Trophoblast cell (in vitro differentiated cells and primary cell): ENCODE data around the gene RTL1.

Source experiments
- DNase-seq, 2 donors: peaks; one replicate each; pipeline ENCODE4 v3.0.0-alpha.2; 2016
- H2AFZ ChIP-seq: 2 replicates; pipeline ENCODE4 v1.6.1; 2013; ENCODE audit warnings: low read length, moderate library complexity, mild to moderate bottlenecking; ENCODE audit not compliant: insufficient read depth, poor library complexity
- H2AK5ac ChIP-seq: 2 replicates; pipeline ENCODE4 v1.6.1; 2013; ENCODE audit warnings: mild to moderate bottlenecking, low read length
- H2BK120ac ChIP-seq: 2 replicates; pipeline ENCODE4 v1.6.1; 2013; ENCODE audit warnings: low read length, mild to moderate bottlenecking, moderate library complexity; ENCODE audit not compliant: insufficient read depth, poor library complexity
- H2BK12ac ChIP-seq: 2 replicates; pipeline ENCODE4 v1.6.1; 2013; ENCODE audit warnings: mild to moderate bottlenecking, low read length, moderate library complexity
- H2BK5ac ChIP-seq: 2 replicates; pipeline ENCODE4 v1.6.1; 2013; ENCODE audit warnings: low read length, low read depth, moderate library complexity, mild to moderate bottlenecking; ENCODE audit not compliant: poor library complexity
- H3K14ac ChIP-seq: 2 replicates; pipeline ENCODE4 v1.6.1; 2013; ENCODE audit warnings: mild to moderate bottlenecking, low read length
- H3K18ac ChIP-seq: 2 replicates; pipeline ENCODE4 v1.6.1; 2013; ENCODE audit warnings: mild to moderate bottlenecking, low read length
- H3K23ac ChIP-seq: 2 replicates; pipeline ENCODE4 v1.6.1; 2013; ENCODE audit warnings: low read length
- H3K27ac ChIP-seq: 2 replicates; pipeline ENCODE4 v1.5.1; 2013; ENCODE audit warnings: low read depth, mild to moderate bottlenecking, inconsistent platforms, low read length, moderate library complexity
- H3K27me3 ChIP-seq: 2 replicates; pipeline ENCODE4 v1.6.1; 2013; ENCODE audit warnings: inconsistent platforms, mild to moderate bottlenecking, low read length, moderate library complexity; ENCODE audit not compliant: insufficient read depth
- H3K36me3 ChIP-seq, 2 experiments: 1 replicate in 1 of 2; 2 replicates in 1 of 2; pipeline ENCODE4 v1.6.1; 2013; ENCODE audit warnings: low read length in 2 of 2, mild to moderate bottlenecking in 2 of 2, moderate library complexity in 1 of 2; ENCODE audit not compliant: insufficient read depth in 2 of 2, control insufficient read depth in 1 of 2
- H3K4ac ChIP-seq: 2 replicates; pipeline ENCODE4 v1.6.1; 2013; ENCODE audit warnings: low read depth, mild to moderate bottlenecking, low read length, moderate library complexity
- H3K4me1 ChIP-seq, 2 experiments: 1 replicate in 1 of 2; 2 replicates in 1 of 2; pipeline ENCODE4 v1.6.1; 2013; ENCODE audit warnings: low read length in 2 of 2, mild to moderate bottlenecking in 2 of 2, moderate library complexity in 1 of 2; ENCODE audit not compliant: insufficient read depth in 2 of 2, control insufficient read depth in 1 of 2
- H3K4me2 ChIP-seq: 2 replicates; pipeline ENCODE4 v1.6.1; 2013; ENCODE audit warnings: inconsistent platforms, mild to moderate bottlenecking, low read length, moderate library complexity
- H3K4me3 ChIP-seq: 2 replicates; pipeline ENCODE4 v1.5.1; 2013; ENCODE audit warnings: mild to moderate bottlenecking, low read depth, low read length, inconsistent platforms
- H3K79me1 ChIP-seq: one replicate; pipeline ENCODE4 v1.6.1; 2013; ENCODE audit warnings: low read length
- H3K79me2 ChIP-seq: 2 replicates; pipeline ENCODE4 v1.6.1; 2013; ENCODE audit warnings: low read length, mild to moderate bottlenecking; ENCODE audit not compliant: control insufficient read depth, insufficient read depth, poor library complexity
- H3K9ac ChIP-seq: 2 replicates; pipeline ENCODE4 v1.6.1; 2013; ENCODE audit warnings: mild to moderate bottlenecking, low read length
- H3K9me3 ChIP-seq: 2 replicates; pipeline ENCODE4 v1.6.1; 2013; ENCODE audit warnings: low read depth, mild to moderate bottlenecking, control low read depth, inconsistent platforms, low read length; ENCODE audit not compliant: insufficient read depth
- H4K12ac ChIP-seq: 2 replicates; pipeline ENCODE4 v1.6.1; 2013; ENCODE audit warnings: low read depth, mild to moderate bottlenecking, low read length, moderate library complexity
- H4K8ac ChIP-seq: 2 replicates; pipeline ENCODE4 v1.6.1; 2013; ENCODE audit warnings: low read depth, mild to moderate bottlenecking, low read length, moderate library complexity
- H4K91ac ChIP-seq: one replicate; pipeline ENCODE4 v1.6.1; 2013; ENCODE audit warnings: low read depth, mild to moderate bottlenecking, low read length, moderate library complexity
- WGBS: extraction: QIAGEN DNeasy Blood & Tissue Kit; methylation state at CpG from one replicate; pipeline ENCODE4 v1.1.7; 2013; ENCODE audit warnings: missing lambda C conversion rate; ENCODE audit not compliant: insufficient read length, insufficient coverage; ENCODE audit errors: extremely low coverage; 5-methylcytosine and 5-hydroxymethylcytosine counted together

The RTL1 gene

GRCh38 chr14:100835548-100836310 lies 67.8 kb downstream of the RTL1 start:
- Histone ChIP-seq H3K9me3 (no peaks in the 10 kb centered on the region), H3K36me3 (no peaks in the 10 kb centered on the region), H4K12ac (no peak overlapping the region), H3K4ac (no peak overlapping the region), H4K91ac (no peak overlapping the region), H3K9ac (no peak overlapping the region), H4K8ac (no peak overlapping the region), H3K27me3 (no peaks in the 10 kb centered on the region), H2AK5ac (no peak overlapping the region), H3K4me1 (no peaks in the 10 kb centered on the region), H3K14ac (no peak overlapping the region), H3K79me2 (no peaks in the 10 kb centered on the region), H3K4me2 (no peak overlapping the region), H2BK12ac (no peak overlapping the region), H2AFZ (no peak overlapping the region), H3K27ac (no peak overlapping the region), H2BK120ac (no peak overlapping the region), H3K4me3 (no peak overlapping the region), H3K23ac (no peak overlapping the region), H3K18ac (no peak overlapping the region), H2BK5ac (no peak overlapping the region), H3K79me1 (no peaks in the 10 kb centered on the region)
- DNase-seq, result no peak
- WGBS, result no CpG with 5 or more reads among the region's 24 CpGs

- H3K4ac ChIP-seq, result no peak overlapping the region
- no peaks in the 10 kb centered on the region for H3K4me1 ChIP-seq
- no peak overlapping the region for H3K27ac ChIP-seq
- H3K4me2 ChIP-seq, result no peak overlapping the region
- H3K79me2 ChIP-seq, result no peaks in the 10 kb centered on the region
- H2AFZ ChIP-seq, result no peak overlapping the region
- H4K91ac ChIP-seq, result no peak overlapping the region
- no peaks in the 10 kb centered on the region for H3K27me3 ChIP-seq
- no peak overlapping the region for H3K14ac ChIP-seq
- no peak for DNase-seq
- H3K9ac ChIP-seq, result no peak overlapping the region
- H3K18ac ChIP-seq, result no peak overlapping the region
- H2AK5ac ChIP-seq, result no peak overlapping the region
- no peaks in the 10 kb centered on the region for H3K79me1 ChIP-seq
- H4K8ac ChIP-seq, result no peak overlapping the region
- no peak overlapping the region for H2BK120ac ChIP-seq
- no peaks in the 10 kb centered on the region for H3K9me3 ChIP-seq
- H4K12ac ChIP-seq, result no peak overlapping the region
- no peaks in the 10 kb centered on the region for H3K36me3 ChIP-seq
- H3K23ac ChIP-seq, result no peak overlapping the region
- H3K4me3 ChIP-seq, result no peak overlapping the region
- WGBS, result no CpG with 5 or more reads among the region's 29 CpGs
- H2BK12ac ChIP-seq, result no peak overlapping the region
- H2BK5ac ChIP-seq, result no peak overlapping the region
Observed at GRCh38 chr14:100834794-100835547, 68.6 kb downstream of the RTL1 start.

GRCh38 chr14:100834082-100834793 lies 69.3 kb downstream of the RTL1 start:
- H3K4me2 ChIP-seq, result no peak overlapping the region
- H3K9me3 ChIP-seq, result no peaks in the 10 kb centered on the region
- no peak overlapping the region for H2BK120ac ChIP-seq
- H3K36me3 ChIP-seq, result no peaks in the 10 kb centered on the region
- H3K4me3 ChIP-seq, result no peak overlapping the region
- H4K8ac ChIP-seq, result no peak overlapping the region
- no peak overlapping the region for H4K12ac ChIP-seq
- DNase-seq, result no peak
- no peak overlapping the region for H3K4ac ChIP-seq
- H4K91ac ChIP-seq, result no peak overlapping the region
- H3K27ac ChIP-seq, result no peak overlapping the region
- H3K9ac ChIP-seq, result no peak overlapping the region
- no peak overlapping the region for H3K18ac ChIP-seq
- H3K27me3 ChIP-seq, result no peaks in the 10 kb centered on the region
- no peaks in the 10 kb centered on the region for H3K79me2 ChIP-seq
- H2AK5ac ChIP-seq, result no peak overlapping the region
- no peak overlapping the region for H2AFZ ChIP-seq
- no peak overlapping the region for H2BK12ac ChIP-seq
- H3K79me1 ChIP-seq, result no peaks in the 10 kb centered on the region
- no peak overlapping the region for H3K14ac ChIP-seq
- no peak overlapping the region for H2BK5ac ChIP-seq
- no peak overlapping the region for H3K23ac ChIP-seq
- no peaks in the 10 kb centered on the region for H3K4me1 ChIP-seq
- WGBS, result no CpG with 5 or more reads among the region's 15 CpGs

GRCh38 chr14:100832311-100832960 lies 71.1 kb downstream of the RTL1 start:
- Histone ChIP-seq H3K4me3 (no peak overlapping the region), H3K79me2 (no peaks in the 10 kb centered on the region), H3K14ac (no peak overlapping the region), H2BK12ac (no peak overlapping the region), H3K9ac (no peak overlapping the region), H2AFZ (no peak overlapping the region), H3K27ac (no peak overlapping the region), H3K27me3 (no peaks in the 10 kb centered on the region), H3K79me1 (no peaks in the 10 kb centered on the region), H4K91ac (no peak overlapping the region), H2BK5ac (no peak overlapping the region), H3K18ac (no peak overlapping the region), H3K23ac (no peak overlapping the region), H2AK5ac (no peak overlapping the region), H2BK120ac (no peak overlapping the region), H3K4me2 (no peak overlapping the region), H3K4ac (no peak overlapping the region), H4K8ac (no peak overlapping the region), H4K12ac (no peak overlapping the region), H3K36me3 (no peaks in the 10 kb centered on the region), H3K9me3 (peaks cover 9% of the 10 kb centered on the region), H3K4me1 (no peaks in the 10 kb centered on the region)
- no peak for DNase-seq
- WGBS, result no CpG with 5 or more reads among the region's 21 CpGs
